Measurements from ENCODE around the gene GPR180. TPM values are rescaled to one million over a fixed set of nuclear protein-coding genes. Genes with fewer than 3 reads are reported as not detected.
A peak's percentile ranks its signal among the peaks of the same experiment; 100 is the strongest.

Gene GPR180
- total RNA-seq, 1 experiment from 2014 or later, result 10.7 TPM

DNA sequence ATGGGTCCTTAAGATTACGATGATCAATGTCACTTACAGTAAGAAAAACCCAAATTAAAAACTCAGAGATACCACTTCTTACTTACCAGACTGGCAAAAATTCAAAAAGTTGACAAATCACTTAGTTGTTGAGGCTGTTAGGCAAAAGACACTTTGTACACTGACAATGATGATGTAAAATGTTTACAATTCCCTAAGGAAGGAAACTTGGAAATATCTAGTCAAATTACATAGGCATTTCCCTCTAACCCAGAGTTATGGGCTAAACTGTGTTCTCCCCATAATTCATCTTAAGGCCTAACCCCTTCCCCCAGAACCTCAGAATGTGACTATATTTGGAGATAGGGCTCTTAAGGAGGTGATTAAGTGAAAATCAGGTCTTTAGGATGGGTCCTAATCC, 17.7 kb upstream of the GPR180 start:
- DNase-seq (ENCODE audit: low read depth in 1 of 2, low spot score in 2 of 2), result no peak
- no peak overlapping the region for H3K4me3 ChIP-seq
- H3K36me3 ChIP-seq, result peaks cover 38% of the 10 kb centered on the region
- no peaks in the 10 kb centered on the region; the same call in 1 of the 2 replicates for H3K27me3 ChIP-seq (replicated peaks)
- no peaks in the 10 kb centered on the region for H3K9me3 ChIP-seq (replicated peaks)
- no peaks in the 10 kb centered on the region for H3K4me1 ChIP-seq (replicated peaks)
- no peak overlapping the region for H3K27ac ChIP-seq

DNA sequence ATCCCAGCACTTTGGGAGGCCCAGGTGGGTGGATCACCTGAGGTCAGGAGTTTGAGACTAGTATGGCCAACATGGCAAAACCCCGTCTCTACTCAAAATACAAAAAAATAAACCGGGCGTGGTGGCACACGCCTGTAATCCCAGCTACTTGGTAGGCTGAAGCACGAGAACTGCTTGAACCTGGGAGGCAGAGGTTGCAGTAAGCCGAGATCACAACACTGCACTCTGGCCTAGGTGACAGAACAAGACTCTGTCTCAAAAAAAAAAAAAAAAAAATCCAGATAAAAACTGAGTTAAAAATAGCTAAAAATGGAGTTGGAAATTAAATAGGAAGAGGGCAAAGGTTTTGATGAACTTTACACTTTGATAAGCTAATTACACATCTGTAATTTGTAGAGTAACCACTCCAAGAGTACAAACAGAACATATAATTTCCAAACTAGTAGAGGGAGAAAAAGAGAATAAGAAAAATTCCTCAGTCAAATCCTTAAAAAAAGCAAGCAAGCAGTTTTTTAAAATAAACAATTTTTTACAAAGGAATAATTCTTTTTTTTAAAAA, 16.0 kb upstream of the GPR180 start:
- DNase-seq (ENCODE audit: low read depth in 1 of 2, low spot score in 2 of 2), result no peak
- Histone ChIP-seq H3K27ac (no peak overlapping the region), H3K36me3 (peaks cover 32% of the 10 kb centered on the region), H3K4me1 (replicated peaks) (no peaks in the 10 kb centered on the region), H3K4me3 (no peak overlapping the region), H3K9me3 (replicated peaks) (no peaks in the 10 kb centered on the region), H3K27me3 (replicated peaks) (no peaks in the 10 kb centered on the region; the same call in 1 of the 2 replicates)

DNA sequence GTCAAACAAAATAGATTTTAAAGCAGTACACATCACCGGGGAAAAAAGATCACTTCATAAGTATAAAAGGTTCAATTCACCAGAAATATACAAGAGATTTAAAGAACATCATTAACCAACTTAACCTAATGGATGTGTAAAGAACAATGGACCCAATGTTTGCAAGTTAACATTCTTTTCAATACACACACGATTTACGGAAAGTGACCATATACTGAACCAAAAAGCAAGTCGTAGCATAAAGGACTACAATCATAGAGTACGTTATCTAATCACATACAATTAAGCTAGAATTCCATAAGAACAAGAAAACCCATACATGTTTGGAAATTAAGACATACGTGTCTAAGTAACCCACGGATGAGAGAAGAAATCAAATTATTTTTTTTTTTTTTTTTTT, 15.3 kb upstream of the GPR180 start:
- Histone ChIP-seq H3K4me1 (replicated peaks) (no peaks in the 10 kb centered on the region), H3K9me3 (replicated peaks) (no peaks in the 10 kb centered on the region), H3K27ac (no peak overlapping the region), H3K27me3 (replicated peaks) (no peaks in the 10 kb centered on the region; the same call in 1 of the 2 replicates), H3K4me3 (no peak overlapping the region), H3K36me3 (peaks cover 35% of the 10 kb centered on the region)
- DNase-seq (ENCODE audit: low read depth in 1 of 2, low spot score in 2 of 2), result no peak

DNA sequence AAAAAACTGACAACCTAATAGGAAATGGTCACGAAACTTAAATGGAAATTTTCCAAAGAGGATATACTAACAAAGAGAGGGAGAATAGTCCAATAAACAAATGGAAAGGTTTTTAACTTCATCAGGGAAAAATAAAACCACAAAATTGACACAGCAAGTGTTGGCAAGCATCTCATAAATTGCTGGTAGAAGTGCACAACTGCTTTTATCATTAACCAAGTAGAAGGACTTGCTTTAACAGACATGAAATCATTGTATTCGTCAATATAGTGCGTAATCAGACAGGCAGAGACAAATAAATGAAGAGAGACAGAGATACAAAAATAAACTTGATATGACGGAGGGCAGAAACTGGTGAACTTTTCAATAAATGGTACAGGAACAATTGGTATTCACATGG, 13.1 kb upstream of the GPR180 start:
- DNase-seq (ENCODE audit: low read depth in 1 of 2, low spot score in 2 of 2), result no peak
- Histone ChIP-seq H3K27me3 (replicated peaks) (no peaks in the 10 kb centered on the region; the same call in 1 of the 2 replicates), H3K9me3 (replicated peaks) (no peaks in the 10 kb centered on the region), H3K4me1 (replicated peaks) (no peaks in the 10 kb centered on the region), H3K4me3 (no peak overlapping the region), H3K36me3 (peaks cover 31% of the 10 kb centered on the region), H3K27ac (no peak overlapping the region)

DNA sequence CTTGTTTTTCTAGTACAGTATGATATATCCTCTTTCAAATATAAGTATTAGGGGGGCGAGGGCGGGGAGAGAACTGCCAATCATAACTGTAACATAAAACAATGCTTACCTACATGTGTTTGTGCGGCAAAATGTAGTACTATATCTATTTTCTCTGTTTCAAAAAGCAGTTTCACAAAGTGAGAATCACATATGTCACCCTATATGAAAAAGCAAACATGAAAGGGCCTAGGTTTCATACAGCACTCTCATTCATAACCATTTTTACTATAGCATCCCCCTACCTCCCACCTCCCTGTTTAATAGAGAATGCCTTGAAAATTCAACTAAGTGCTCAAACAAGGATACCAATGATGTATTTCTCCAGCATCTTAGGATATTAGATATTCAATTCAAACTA, 10.9 kb upstream of the GPR180 start:
- H3K9me3 ChIP-seq (replicated peaks), result no peaks in the 10 kb centered on the region
- peaks cover 31% of the 10 kb centered on the region for H3K36me3 ChIP-seq
- DNase-seq (ENCODE audit: low read depth in 1 of 2, low spot score in 2 of 2), result no peak
- H3K4me3 ChIP-seq, result no peak overlapping the region
- H3K4me1 ChIP-seq (replicated peaks), result peaks cover 9% of the 10 kb centered on the region
- no peaks in the 10 kb centered on the region for H3K27me3 ChIP-seq (replicated peaks)
- no peak overlapping the region for H3K27ac ChIP-seq

DNA sequence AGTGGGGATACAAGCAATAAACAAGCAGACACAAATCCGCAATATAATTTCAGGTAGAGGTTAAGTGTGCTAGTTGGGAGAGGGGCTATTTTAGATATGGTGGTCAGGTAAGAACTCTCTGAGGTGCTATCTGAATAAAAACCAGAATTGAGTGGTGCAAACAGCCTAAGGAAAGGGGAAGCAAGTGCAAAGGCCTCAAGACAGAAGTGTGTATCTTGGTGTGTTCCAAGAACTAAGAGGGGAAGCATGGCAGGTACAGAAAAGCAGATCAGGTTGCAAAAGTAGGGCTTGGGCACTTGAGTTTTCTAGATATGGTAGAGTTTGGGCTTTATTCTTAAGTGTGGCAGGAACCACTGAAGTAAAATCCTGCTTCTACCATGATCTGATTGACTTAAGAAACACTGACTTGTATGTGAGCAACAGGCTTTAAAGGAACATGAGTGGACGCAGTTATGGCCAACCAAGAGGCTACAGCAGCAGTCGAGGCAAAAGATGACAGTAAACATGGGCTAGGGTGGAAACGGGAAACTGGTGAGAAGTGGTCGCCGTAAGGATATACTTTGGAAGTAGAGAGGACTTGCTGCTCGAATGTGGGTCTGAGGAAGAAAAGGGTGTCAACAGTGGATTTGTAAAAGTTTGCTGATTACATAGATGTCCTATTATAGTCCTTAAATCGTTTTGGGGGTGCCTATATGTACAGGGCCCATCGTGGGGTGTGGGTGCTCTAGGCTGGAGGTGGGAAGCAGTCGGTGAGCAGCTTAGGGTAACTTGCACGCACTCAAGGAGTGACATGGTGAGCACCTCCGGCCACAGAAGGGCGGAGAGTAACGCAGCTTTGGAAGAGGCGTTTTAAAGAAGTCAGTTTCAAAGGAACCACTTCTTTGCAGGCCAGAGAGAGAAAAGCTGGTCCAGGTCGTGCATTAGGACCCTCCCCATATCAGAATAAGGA, 6.4 kb upstream of the GPR180 start:
- Histone ChIP-seq H3K4me3 (peak overlapping the region; percentile 61), H3K36me3 (peaks cover 23% of the 10 kb centered on the region)
- DNase-seq (ENCODE audit: low read depth in 1 of 2, low spot score in 2 of 2), result no peak

DNA sequence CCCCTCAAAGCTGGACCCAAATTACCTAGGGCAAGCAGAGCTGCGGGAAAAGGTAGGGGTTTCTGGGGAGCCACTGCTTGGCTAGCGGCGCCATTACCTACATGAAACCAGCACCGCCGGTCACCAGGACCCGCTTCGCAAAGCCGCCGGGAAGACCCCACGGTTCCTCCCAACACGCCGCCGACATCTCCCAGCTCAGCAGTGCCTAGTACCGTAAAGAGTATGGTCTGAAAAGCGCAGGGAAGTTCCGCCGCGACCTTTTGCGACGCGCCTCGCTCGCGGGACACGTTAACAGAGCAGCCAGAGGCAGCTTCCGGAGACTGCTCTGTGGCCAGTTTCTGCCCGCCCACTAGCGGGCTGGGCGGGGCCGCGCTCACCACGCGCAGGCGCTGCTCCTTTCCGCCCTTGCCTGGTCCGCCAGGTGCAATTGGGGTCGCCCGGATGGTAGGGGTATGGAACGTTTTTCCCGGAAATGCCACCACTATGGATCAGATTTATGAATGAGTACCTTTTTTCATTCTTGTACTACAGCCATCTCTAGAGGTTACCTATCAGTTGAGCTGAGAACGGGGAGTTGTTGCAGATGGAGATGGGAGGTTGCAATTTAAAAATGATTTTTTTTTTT, 5.6 kb upstream of the GPR180 start, which contains the start of gene TGDS:
TGDS (minus strand) TSS at position 203 of the 625 bp plus-strand sequence; CDS start at position 187, 16 bp downstream.
- DNase-seq (ENCODE audit: low read depth in 1 of 2, low spot score in 2 of 2), result peak; percentile 63 to 86
- peaks cover 9% of the 10 kb centered on the region for H3K4me1 ChIP-seq (replicated peaks)

More for the DNA sequence above, 6.4 kb upstream of the GPR180 start:
- Histone ChIP-seq H3K4me1 (replicated peaks) (peaks cover 9% of the 10 kb centered on the region), H3K27me3 (replicated peaks) (no peaks in the 10 kb centered on the region), H3K9me3 (replicated peaks) (no peaks in the 10 kb centered on the region), H3K27ac (peak overlapping the region; percentile 30; the same call in 1 of the 2 replicates)

DNA sequence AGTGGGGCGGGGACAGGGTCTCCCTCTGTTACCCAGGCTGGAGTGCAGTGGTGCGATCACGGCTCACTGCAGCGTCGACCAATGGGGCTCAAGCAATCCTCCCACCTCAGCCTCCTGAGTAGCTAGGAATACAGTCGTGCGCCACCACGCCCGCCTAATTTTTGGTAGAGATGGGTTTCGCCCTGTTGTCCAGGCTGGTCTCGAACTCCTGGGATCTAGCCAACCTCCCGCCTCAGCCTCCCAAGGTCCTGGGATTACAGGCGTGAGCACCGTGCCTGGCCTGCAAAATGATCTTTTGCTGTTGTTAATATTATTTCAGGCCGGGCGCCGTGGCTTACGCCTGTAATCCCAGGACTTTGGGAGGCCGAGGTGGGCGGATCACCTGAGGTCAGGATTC, 5.1 kb upstream of the GPR180 start:
- peak overlapping the region; percentile 61 for H3K4me3 ChIP-seq
- H3K27me3 ChIP-seq (replicated peaks), result no peaks in the 10 kb centered on the region
- no peak for DNase-seq (ENCODE audit: low read depth in 1 of 2, low spot score in 2 of 2)
- H3K4me1 ChIP-seq (replicated peaks), result peaks cover 9% of the 10 kb centered on the region
- no peak overlapping the region for H3K27ac ChIP-seq
- peaks cover 13% of the 10 kb centered on the region for H3K36me3 ChIP-seq
- peaks cover 3% of the 10 kb centered on the region; the same call in 1 of the 2 replicates for H3K9me3 ChIP-seq (replicated peaks)

More for the DNA sequence above, 5.6 kb upstream of the GPR180 start, which contains the start of gene TGDS:
- Histone ChIP-seq H3K27me3 (replicated peaks) (no peaks in the 10 kb centered on the region), H3K27ac (peak within 1 kb of the TSS; percentile 30; the same call in 1 of the 2 replicates), H3K36me3 (peaks cover 16% of the 10 kb centered on the region), H3K4me3 (peak within 1 kb of the TSS; percentile 61), H3K9me3 (replicated peaks) (peaks cover 3% of the 10 kb centered on the region; the same call in 1 of the 2 replicates)

DNA sequence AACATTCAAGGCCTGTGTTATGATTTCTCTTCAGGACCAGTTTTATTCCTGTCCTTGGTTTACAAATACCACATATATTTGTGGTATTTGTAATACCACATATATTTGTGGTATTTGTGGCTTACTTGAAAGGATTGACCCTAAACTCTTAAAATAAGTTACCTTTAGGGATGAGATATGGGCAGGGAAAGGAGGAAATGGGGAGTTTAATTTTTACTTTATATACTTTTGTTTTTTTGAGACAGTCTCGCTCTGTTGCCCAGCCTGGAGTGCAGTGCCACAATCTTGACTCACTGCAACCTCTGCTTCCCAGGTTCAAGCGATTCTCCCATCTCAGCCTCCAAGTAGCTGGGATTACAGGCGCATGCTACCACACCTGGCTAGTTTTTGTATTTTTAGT, 3.4 kb upstream of the GPR180 start:
- H3K27me3 ChIP-seq (replicated peaks), result no peaks in the 10 kb centered on the region
- H3K4me1 ChIP-seq (replicated peaks), result peaks cover 13% of the 10 kb centered on the region
- H3K9me3 ChIP-seq (replicated peaks), result peaks cover 3% of the 10 kb centered on the region; the same call in 1 of the 2 replicates
- H3K27ac ChIP-seq, result no peak overlapping the region
- H3K36me3 ChIP-seq, result peaks cover 5% of the 10 kb centered on the region; the same call in 1 of the 2 replicates
- DNase-seq (ENCODE audit: low read depth in 1 of 2, low spot score in 2 of 2), result no peak
- H3K4me3 ChIP-seq, result no peak overlapping the region

DNA sequence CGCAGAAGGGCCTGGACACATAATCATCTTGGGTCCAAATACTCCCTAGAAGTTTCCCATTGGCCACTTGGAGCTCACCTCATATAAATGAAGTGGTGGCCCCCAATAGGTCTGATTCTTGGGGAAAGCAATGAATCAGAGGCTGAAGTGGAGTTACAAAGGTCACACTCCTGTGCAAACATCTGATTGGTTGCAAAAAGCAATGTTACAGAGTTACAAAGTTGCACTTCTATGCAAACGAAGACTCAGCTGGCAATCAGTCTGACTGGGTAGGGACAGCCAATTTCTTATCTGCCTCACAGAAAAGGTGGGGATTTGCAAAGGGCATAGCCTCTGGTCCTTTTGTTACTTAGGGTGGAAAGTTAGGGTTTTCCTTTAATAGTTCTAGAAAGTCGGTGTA, 1.8 kb upstream of the GPR180 start:
- H3K27ac ChIP-seq, result no peak overlapping the region
- H3K27me3 ChIP-seq (replicated peaks), result no peaks in the 10 kb centered on the region
- no peak overlapping the region for H3K4me3 ChIP-seq
- DNase-seq (ENCODE audit: low read depth in 1 of 2, low spot score in 2 of 2), result no peak
- peaks cover 9% of the 10 kb centered on the region for H3K4me1 ChIP-seq (replicated peaks)
- peaks cover 3% of the 10 kb centered on the region; the same call in 1 of the 2 replicates for H3K9me3 ChIP-seq (replicated peaks)
- peaks cover 6% of the 10 kb centered on the region; the same call in 1 of the 2 replicates for H3K36me3 ChIP-seq

DNA sequence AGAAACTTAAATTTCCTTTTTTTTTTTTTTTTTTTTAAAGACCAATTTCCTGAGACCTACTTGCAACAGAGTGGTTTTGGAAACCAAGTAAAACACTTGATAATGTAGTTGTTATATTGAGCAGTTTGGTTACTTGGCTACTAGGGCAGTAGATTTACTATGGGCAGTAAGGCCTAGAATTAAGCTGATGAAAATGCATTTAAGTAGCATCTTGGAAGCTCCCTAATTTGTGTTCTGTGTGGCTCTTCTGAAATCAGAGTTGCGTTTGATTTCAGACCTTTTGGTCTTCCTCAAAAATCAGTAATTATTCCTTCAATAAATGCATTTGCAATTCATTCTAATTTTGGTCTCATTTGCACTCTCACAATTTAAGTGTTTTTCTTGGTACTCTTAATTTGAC, 810 bp downstream of the GPR180 start:
- Histone ChIP-seq H3K9me3 (replicated peaks) (peaks cover 3% of the 10 kb centered on the region; the same call in 1 of the 2 replicates), H3K36me3 (peaks cover 26% of the 10 kb centered on the region), H3K27me3 (replicated peaks) (no peaks in the 10 kb centered on the region), H3K4me1 (replicated peaks) (peaks cover 4% of the 10 kb centered on the region; the same call in 1 of the 2 replicates), H3K27ac (no peak overlapping the region), H3K4me3 (peak overlapping the region; percentile 73)
- no peak for DNase-seq (ENCODE audit: low read depth in 1 of 2, low spot score in 2 of 2)

DNA sequence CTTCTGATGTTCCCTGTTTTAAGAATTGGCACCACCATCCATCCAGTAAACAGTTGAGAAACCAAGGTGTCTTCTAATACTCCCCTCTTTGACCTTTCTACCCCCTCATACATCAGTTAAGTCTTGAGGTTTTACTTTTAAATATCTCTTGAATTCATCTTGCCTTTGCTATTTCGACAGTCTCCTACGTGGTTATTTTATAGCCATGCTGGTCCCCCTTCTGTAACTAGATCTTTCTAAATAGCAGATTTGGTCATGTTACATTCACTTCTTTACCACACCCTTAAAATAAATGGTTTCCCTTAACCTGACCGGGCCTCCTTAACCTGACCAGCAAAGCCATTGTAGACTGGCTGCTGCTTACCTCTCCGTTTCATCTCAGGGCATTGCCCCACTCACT, 5.4 kb downstream of the GPR180 start:
- DNase-seq (ENCODE audit: low read depth in 1 of 2, low spot score in 2 of 2), result no peak
- no peaks in the 10 kb centered on the region for H3K27me3 ChIP-seq (replicated peaks)
- no peak overlapping the region for H3K4me3 ChIP-seq
- no peaks in the 10 kb centered on the region for H3K9me3 ChIP-seq (replicated peaks)
- no peak overlapping the region for H3K27ac ChIP-seq
- peaks cover 42% of the 10 kb centered on the region for H3K36me3 ChIP-seq
- peaks cover 4% of the 10 kb centered on the region; the same call in 1 of the 2 replicates for H3K4me1 ChIP-seq (replicated peaks)

DNA sequence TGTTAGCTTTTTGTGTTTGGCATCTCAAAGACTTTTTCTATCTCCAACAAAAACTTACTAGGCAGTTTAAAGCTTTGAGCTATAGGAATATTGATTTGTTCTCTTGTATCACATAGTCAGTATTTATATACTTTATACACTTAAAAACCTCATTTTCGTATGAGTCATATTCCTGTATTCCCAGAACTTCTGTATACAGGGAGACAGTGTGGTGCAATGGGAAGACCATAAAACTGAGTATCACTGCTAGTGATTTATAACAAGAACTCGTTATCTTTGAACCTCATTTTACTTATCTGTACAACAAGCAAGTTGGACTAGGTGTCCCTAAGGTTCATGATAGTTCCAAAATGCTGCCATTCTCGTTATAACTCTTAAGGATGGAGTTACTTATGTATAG, 6.3 kb downstream of the GPR180 start:
- Histone ChIP-seq H3K27ac (no peak overlapping the region), H3K27me3 (replicated peaks) (no peaks in the 10 kb centered on the region), H3K4me1 (replicated peaks) (no peaks in the 10 kb centered on the region; the same call in 1 of the 2 replicates), H3K4me3 (no peak overlapping the region), H3K36me3 (peaks cover 42% of the 10 kb centered on the region), H3K9me3 (replicated peaks) (no peaks in the 10 kb centered on the region)
- DNase-seq (ENCODE audit: low read depth in 1 of 2, low spot score in 2 of 2), result no peak

Measured in SJSA1 (cell line).